HCT116 (cell line): Measurements from ENCODE around the gene LDB2. TPM values are rescaled to one million over a fixed set of nuclear protein-coding genes. Genes with fewer than 3 reads are reported as not detected.

Experiments used
- ATAC-seq: fragments of 200-7000 bp; cut with Tn5 transposase; 2 replicates; pipeline ENCODE4 v1.9.1; 2020; ENCODE audit warnings: mild to moderate bottlenecking, moderate library complexity
- BruUV-seq: library from RNA; stranded (reverse); fragments of 400-500 nt; replicated peaks from 2 replicates; lab custom pipeline; 2021; lab: Mats Ljungman, UMichigan
- CTCF ChIA-PET: fragments of 300-600 bp; sonication (Branson Sonifier 250); formaldehyde crosslinking; loops from one replicate; lab custom pipeline; 2021; ENCODE audit warnings: antibody characterized with exemption; lab: Charles Lee
- POLR2A ChIA-PET: fragments of 300-600, 350-600 bp; sonication (Branson Sonifier 250); formaldehyde crosslinking; loops from one replicate; lab custom pipeline; 2021; ENCODE audit warnings: antibody characterized with exemption; lab: Charles Lee
- RAD21 ChIA-PET, 2 experiments: fragments of 300-600 bp; sonication (Branson Sonifier 250); formaldehyde crosslinking; loops; one replicate each; lab custom pipeline; 2023; ENCODE audit warnings: low total read pairs in 2 of 2; ENCODE audit not compliant: uncharacterized antibody in 2 of 2, unreplicated experiment in 2 of 2, low non-redundant PET in 1 of 2; lab: Charles Lee
- DNase-seq: peaks from one replicate; pipeline ENCODE4 v3.0.0-alpha.2; 2010; ENCODE audit warnings: low read depth, low spot score
- H2AFZ ChIP-seq: fragments of 200-600 bp; shearing (Covaris generic), sonication (generic); 2 replicates; pipeline ENCODE4 v1.6.1; 2017; ENCODE audit warnings: low read depth, mixed run types, mixed read lengths, antibody characterized with exemption, low read length; ENCODE audit not compliant: poor library complexity, severe bottlenecking
- H3K27ac ChIP-seq: 2 replicates; pipeline ENCODE4 v1.5.1; 2012; ENCODE audit warnings: low read depth, low read length
- H3K27me3 ChIP-seq: fragments of 200-600 bp; sonication (generic); 2 replicates; pipeline ENCODE4 v1.6.1; 2016; ENCODE audit warnings: mixed run types, low read length, mixed read lengths; ENCODE audit not compliant: insufficient read depth
- H3K36me3 ChIP-seq, 2 experiments: fragments of 200-500 bp in 1 of 2; fragments of 200-600 bp in 1 of 2; sonication (Bioruptor generic) in 1 of 2; sonication (generic) in 1 of 2; 2 replicates each; pipeline versions ENCODE4 v1.5.1 to v1.6.1; 2014 to 2016; ENCODE audit warnings: low read length in 2 of 2, inconsistent platforms in 1 of 2, mixed read lengths in 1 of 2, mixed run types in 1 of 2; ENCODE audit not compliant: insufficient read depth in 2 of 2, control insufficient read depth in 1 of 2
- H3K4me1 ChIP-seq, 2 experiments: fragments of 200-600 bp in 1 of 2; sonication (generic) in 1 of 2; 2 replicates each; pipeline versions ENCODE4 v1.5.1 to v1.6.1; 2012 to 2017; ENCODE audit warnings: low read length in 2 of 2, inconsistent platforms in 1 of 2, mild to moderate bottlenecking in 1 of 2, mixed read lengths in 1 of 2, mixed run types in 1 of 2, moderate library complexity in 1 of 2; ENCODE audit not compliant: insufficient read depth in 2 of 2, control insufficient read depth in 1 of 2
- H3K4me2 ChIP-seq: fragments of 200-600 bp; sonication (generic); 2 replicates; pipeline ENCODE4 v1.6.1; 2017; ENCODE audit warnings: mixed run types, low read length, mixed read lengths
- H3K4me3 ChIP-seq, 2 experiments: fragments of 200-600 bp in 1 of 2; sonication (generic) in 1 of 2; replicated peaks in 1 of 2; 2 replicates each; pipeline ENCODE4 v1.5.1; 2011 to 2016; ENCODE audit warnings: low read length in 2 of 2, control low read depth in 1 of 2, low read depth in 1 of 2, mild to moderate bottlenecking in 1 of 2, mixed read lengths in 1 of 2, mixed run types in 1 of 2
- H3K79me2 ChIP-seq: fragments of 200-600 bp; sonication (generic); 2 replicates; pipeline ENCODE4 v1.6.1; 2017; ENCODE audit warnings: mild to moderate bottlenecking, mixed run types, low read length, moderate library complexity, mixed read lengths; ENCODE audit not compliant: insufficient read depth
- H3K9ac ChIP-seq: fragments of 200-600 bp; sonication (generic); 2 replicates; pipeline ENCODE4 v1.6.1; 2016; ENCODE audit warnings: low read length, mixed read lengths
- H3K9me2 ChIP-seq: fragments of 200-600 bp; sonication (generic), shearing (Covaris generic); 2 replicates; pipeline ENCODE4 v1.6.1; 2017; ENCODE audit warnings: mixed run types, mild to moderate bottlenecking, moderate library complexity; ENCODE audit not compliant: insufficient read depth
- H3K9me3 ChIP-seq, 2 experiments: fragments of 200-500 bp in 1 of 2; fragments of 200-600 bp in 1 of 2; sonication (Bioruptor generic) in 1 of 2; sonication (generic) in 1 of 2; 2 replicates each; pipeline ENCODE4 v1.6.1; 2014 to 2017; ENCODE audit warnings: low read length in 2 of 2, mixed read lengths in 2 of 2, inconsistent platforms in 1 of 2, low read depth in 1 of 2, mild to moderate bottlenecking in 1 of 2, mixed run types in 1 of 2, moderate library complexity in 1 of 2; ENCODE audit not compliant: control insufficient read depth in 1 of 2, insufficient read depth in 1 of 2
- H4K20me1 ChIP-seq: fragments of 200-600 bp; sonication (generic), shearing (Covaris generic); 2 replicates; pipeline ENCODE4 v1.6.1; 2017; ENCODE audit warnings: mixed run types, mild to moderate bottlenecking, moderate library complexity; ENCODE audit not compliant: insufficient read depth
- CBX3 ChIP-seq: IDR thresholded peaks from 2 replicates; pipeline ENCODE4 v1.6.1; 2012; ENCODE audit warnings: low read depth
- CEBPB ChIP-seq: IDR thresholded peaks from 2 replicates; pipeline ENCODE4 v1.6.1; 2012; ENCODE audit warnings: low read depth
- EGR1 ChIP-seq: IDR thresholded peaks from 2 replicates; pipeline ENCODE4 v1.6.1; 2012; ENCODE audit warnings: low read depth
- EZH2 ChIP-seq: fragments of 200-600 bp; sonication (generic); IDR thresholded peaks from 2 replicates; pipeline ENCODE4 v1.6.1; 2017; ENCODE audit warnings: antibody characterized with exemption, mixed run types
- EZH2phosphoT487 ChIP-seq: fragments of 200-600 bp; IDR thresholded peaks from 2 replicates; pipeline ENCODE4 v1.6.1; 2018; ENCODE audit warnings: antibody characterized with exemption, borderline replicate concordance
- FOSL1 ChIP-seq: IDR thresholded peaks from 2 replicates; pipeline ENCODE4 v1.6.1; 2012; ENCODE audit warnings: low read depth
- JUND ChIP-seq: IDR thresholded peaks from 2 replicates; pipeline ENCODE4 v1.6.1; 2012
- POLR2A ChIP-seq: IDR thresholded peaks from 2 replicates; pipeline ENCODE4 v1.7.0; 2011; ENCODE audit warnings: borderline replicate concordance; ENCODE audit not compliant: insufficient read depth, insufficient read length; ENCODE audit errors: extremely low read depth
- POLR2AphosphoS5 ChIP-seq: IDR thresholded peaks from 2 replicates; pipeline ENCODE4 v1.6.1; 2011; ENCODE audit warnings: mild to moderate bottlenecking, low read depth, low read length, moderate library complexity
- RAD21 ChIP-seq: IDR thresholded peaks from 2 replicates; pipeline ENCODE4 v1.6.1; 2012; ENCODE audit warnings: low read depth, mild to moderate bottlenecking
- SIN3A ChIP-seq: IDR thresholded peaks from 2 replicates; pipeline ENCODE4 v1.6.1; 2012; ENCODE audit warnings: low read depth
- SP1 ChIP-seq: IDR thresholded peaks from 2 replicates; pipeline ENCODE4 v1.6.1; 2012; ENCODE audit warnings: low read depth
- SRF ChIP-seq: IDR thresholded peaks from 2 replicates; pipeline ENCODE4 v1.6.1; 2012; ENCODE audit warnings: low read depth
- TCF7L2 ChIP-seq: IDR thresholded peaks from 2 replicates; pipeline ENCODE4 v1.7.0; 2011; ENCODE audit warnings: borderline replicate concordance, inconsistent platforms; ENCODE audit not compliant: insufficient read depth, insufficient read length; ENCODE audit errors: extremely low read depth
- YY1 ChIP-seq: IDR thresholded peaks from 2 replicates; pipeline ENCODE4 v1.6.1; 2011; ENCODE audit warnings: low read length, low read depth, moderate library complexity, mild to moderate bottlenecking; ENCODE audit not compliant: insufficient replicate concordance; ENCODE audit errors: extremely low read depth
- ZFX ChIP-seq: fragments of 450-650 bp; IDR thresholded peaks from 2 replicates; pipeline ENCODE4 v1.6.1; 2017
- ZNF274 ChIP-seq: fragments of 200-500 bp; sonication (Bioruptor generic); IDR thresholded peaks from 2 replicates; pipeline ENCODE4 v1.6.1; 2014; ENCODE audit warnings: mild to moderate bottlenecking, low read depth, low read length, inconsistent platforms
- intact Hi-C: fragments of 100-400 bp; cut with micrococcal nuclease; formaldehyde crosslinking; loops from 2 replicates; pipeline ENCODE4 v1.10.0; 2022
- total RNA-seq: library from RNA; stranded (reverse); gene quantifications from one replicate; pipeline ENCODE4 v1.2.1, GENCODE V29; 2021; ENCODE audit not compliant: unreplicated experiment
- TF ChIP-seq, protein P1 (sequence below): IDR thresholded peaks from 2 replicates; pipeline ENCODE4 v1.6.1; 2012
- TF ChIP-seq, protein P2 (sequence below): IDR thresholded peaks from 2 replicates; pipeline ENCODE4 v1.6.1; 2011; ENCODE audit warnings: mild to moderate bottlenecking, low read length, moderate library complexity; ENCODE audit not compliant: insufficient replicate concordance; ENCODE audit errors: extremely low read depth
- TF ChIP-seq, protein P3 (sequence below): IDR thresholded peaks from 2 replicates; pipeline ENCODE4 v1.6.1; 2012; ENCODE audit warnings: low read depth
- TF ChIP-seq, protein P4 (sequence below): IDR thresholded peaks from 2 replicates; pipeline ENCODE4 v1.6.1; 2012

Gene LDB2
- total RNA-seq, 1 experiment from 2014 or later = 0.12 TPM

DNA sequence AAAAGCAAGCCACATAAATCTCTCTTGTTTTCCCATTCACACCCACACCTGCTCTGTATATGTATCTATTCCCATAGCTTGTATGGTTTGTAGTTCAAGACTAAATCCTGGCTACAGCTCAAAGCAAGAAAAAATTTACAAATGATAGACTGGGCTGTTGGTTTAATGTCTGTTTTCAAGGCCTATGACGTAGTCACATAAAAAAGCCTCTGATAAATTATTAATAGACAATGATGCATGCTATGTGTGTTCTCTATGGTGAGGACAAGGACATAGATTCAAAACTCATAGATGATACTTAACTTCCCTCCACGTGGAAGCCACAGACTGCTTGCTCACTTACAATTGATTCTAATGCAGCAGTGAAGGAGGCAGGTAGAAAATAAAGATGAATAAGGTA is 194.0 kb downstream of the LDB2 start (continued):
- no peak for TF ChIP-seq CBX3
- no peak for TF ChIP-seq YY1
- no peak for TF ChIP-seq EZH2

DNA sequence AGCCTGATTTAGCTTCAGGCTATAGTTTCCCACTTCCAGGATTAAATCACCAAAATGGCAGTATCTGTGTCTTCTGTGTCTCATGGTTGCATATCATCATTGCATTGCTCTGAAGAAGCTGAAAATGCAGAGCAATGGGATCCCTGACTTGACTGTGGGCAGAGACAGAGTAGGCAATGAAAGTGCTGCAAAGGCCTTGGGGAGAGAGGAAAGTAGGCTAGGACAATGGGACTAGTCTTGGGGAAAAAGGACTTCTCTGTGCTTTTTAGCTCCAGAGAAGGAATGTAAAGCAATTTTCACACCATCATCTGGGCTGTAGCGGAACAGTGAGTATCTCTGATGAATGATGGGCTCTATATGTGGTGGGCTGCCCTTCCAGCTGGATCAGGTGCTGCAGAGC is 202.5 kb downstream of the LDB2 start:
- no peak overlapping the region for H3K4me3 ChIP-seq
- no peak overlapping the region for H2AFZ ChIP-seq
- H4K20me1 ChIP-seq = no peaks in the 10 kb centered on the region
- ChIA-PET POLR2A (no interaction called here), RAD21 (no interaction called here), CTCF (no interaction called here)
- peaks cover 5% of the 10 kb centered on the region; the same call in 1 of the 2 replicates for H3K27me3 ChIP-seq
- H3K9ac ChIP-seq = no peak overlapping the region
- ATAC-seq (no peak), DNase-seq (no peak)
- intact Hi-C loops = no loop called here
- no TSS peak for BruUV-seq
- H3K79me2 ChIP-seq = no peaks in the 10 kb centered on the region
- H3K27ac ChIP-seq = no peak overlapping the region
- H3K36me3 ChIP-seq = no peaks in the 10 kb centered on the region
- H3K9me2 ChIP-seq = no peaks in the 10 kb centered on the region
- no peak overlapping the region for H3K4me2 ChIP-seq
- no peaks in the 10 kb centered on the region for H3K4me1 ChIP-seq
- TF ChIP-seq TCF7L2 (no peak), EZH2phosphoT487 (no peak), SP1 (no peak), POLR2AphosphoS5 (no peak), POLR2A (no peak), SRF (no peak), CEBPB (no peak), JUND (no peak), RAD21 (no peak), ZNF274 (no peak), YY1 (no peak), FOSL1 (no peak), ZFX (no peak), SIN3A (no peak), EGR1 (no peak)
- TF ChIP-seq, protein P1, sequence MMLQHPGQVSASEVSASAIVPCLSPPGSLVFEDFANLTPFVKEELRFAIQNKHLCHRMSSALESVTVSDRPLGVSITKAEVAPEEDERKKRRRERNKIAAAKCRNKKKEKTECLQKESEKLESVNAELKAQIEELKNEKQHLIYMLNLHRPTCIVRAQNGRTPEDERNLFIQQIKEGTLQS = no peak
- TF ChIP-seq, protein P2, sequence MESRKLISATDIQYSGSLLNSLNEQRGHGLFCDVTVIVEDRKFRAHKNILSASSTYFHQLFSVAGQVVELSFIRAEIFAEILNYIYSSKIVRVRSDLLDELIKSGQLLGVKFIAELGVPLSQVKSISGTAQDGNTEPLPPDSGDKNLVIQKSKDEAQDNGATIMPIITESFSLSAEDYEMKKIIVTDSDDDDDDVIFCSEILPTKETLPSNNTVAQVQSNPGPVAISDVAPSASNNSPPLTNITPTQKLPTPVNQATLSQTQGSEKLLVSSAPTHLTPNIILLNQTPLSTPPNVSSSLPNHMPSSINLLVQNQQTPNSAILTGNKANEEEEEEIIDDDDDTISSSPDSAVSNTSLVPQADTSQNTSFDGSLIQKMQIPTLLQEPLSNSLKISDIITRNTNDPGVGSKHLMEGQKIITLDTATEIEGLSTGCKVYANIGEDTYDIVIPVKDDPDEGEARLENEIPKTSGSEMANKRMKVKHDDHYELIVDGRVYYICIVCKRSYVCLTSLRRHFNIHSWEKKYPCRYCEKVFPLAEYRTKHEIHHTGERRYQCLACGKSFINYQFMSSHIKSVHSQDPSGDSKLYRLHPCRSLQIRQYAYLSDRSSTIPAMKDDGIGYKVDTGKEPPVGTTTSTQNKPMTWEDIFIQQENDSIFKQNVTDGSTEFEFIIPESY = no peak
- TF ChIP-seq, protein P3, sequence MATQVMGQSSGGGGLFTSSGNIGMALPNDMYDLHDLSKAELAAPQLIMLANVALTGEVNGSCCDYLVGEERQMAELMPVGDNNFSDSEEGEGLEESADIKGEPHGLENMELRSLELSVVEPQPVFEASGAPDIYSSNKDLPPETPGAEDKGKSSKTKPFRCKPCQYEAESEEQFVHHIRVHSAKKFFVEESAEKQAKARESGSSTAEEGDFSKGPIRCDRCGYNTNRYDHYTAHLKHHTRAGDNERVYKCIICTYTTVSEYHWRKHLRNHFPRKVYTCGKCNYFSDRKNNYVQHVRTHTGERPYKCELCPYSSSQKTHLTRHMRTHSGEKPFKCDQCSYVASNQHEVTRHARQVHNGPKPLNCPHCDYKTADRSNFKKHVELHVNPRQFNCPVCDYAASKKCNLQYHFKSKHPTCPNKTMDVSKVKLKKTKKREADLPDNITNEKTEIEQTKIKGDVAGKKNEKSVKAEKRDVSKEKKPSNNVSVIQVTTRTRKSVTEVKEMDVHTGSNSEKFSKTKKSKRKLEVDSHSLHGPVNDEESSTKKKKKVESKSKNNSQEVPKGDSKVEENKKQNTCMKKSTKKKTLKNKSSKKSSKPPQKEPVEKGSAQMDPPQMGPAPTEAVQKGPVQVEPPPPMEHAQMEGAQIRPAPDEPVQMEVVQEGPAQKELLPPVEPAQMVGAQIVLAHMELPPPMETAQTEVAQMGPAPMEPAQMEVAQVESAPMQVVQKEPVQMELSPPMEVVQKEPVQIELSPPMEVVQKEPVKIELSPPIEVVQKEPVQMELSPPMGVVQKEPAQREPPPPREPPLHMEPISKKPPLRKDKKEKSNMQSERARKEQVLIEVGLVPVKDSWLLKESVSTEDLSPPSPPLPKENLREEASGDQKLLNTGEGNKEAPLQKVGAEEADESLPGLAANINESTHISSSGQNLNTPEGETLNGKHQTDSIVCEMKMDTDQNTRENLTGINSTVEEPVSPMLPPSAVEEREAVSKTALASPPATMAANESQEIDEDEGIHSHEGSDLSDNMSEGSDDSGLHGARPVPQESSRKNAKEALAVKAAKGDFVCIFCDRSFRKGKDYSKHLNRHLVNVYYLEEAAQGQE = no peak
- TF ChIP-seq, protein P4, sequence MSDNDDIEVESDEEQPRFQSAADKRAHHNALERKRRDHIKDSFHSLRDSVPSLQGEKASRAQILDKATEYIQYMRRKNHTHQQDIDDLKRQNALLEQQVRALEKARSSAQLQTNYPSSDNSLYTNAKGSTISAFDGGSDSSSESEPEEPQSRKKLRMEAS = no peak
- no peaks in the 10 kb centered on the region for H3K9me3 ChIP-seq
